SK-N-SH (cell line): ENCODE results near the gene FAM149A. TPM values are rescaled to one million over a fixed set of nuclear protein-coding genes. Genes with fewer than 3 reads are reported as not detected.

Experiments
- CTCF ChIA-PET: fragments of 300-600, 350-600 bp; formaldehyde crosslinking; extraction: SDS; loops from one replicate; lab custom pipeline; 2021; lab: Yijun Ruan, JAX
- POLR2A ChIA-PET: fragments of 350-600 bp; sonication (Branson Sonifier 250); formaldehyde crosslinking; extraction: SDS; loops from one replicate; lab custom pipeline; 2020; ENCODE audit warnings: antibody characterized with exemption, inconsistent platforms; lab: Yijun Ruan, JAX
- DNase-seq: peaks from one replicate; pipeline ENCODE4 v3.0.0; 2012
- H2AFZ ChIP-seq: fragments of 200-600 bp; sonication (generic); 2 replicates; pipeline ENCODE4 v1.8.1; 2016; ENCODE audit warnings: antibody characterized with exemption, mild to moderate bottlenecking, low read depth
- H3F3A ChIP-seq: fragments of 200-600 bp; sonication (generic); replicated peaks from 2 replicates; pipeline ENCODE3; 2016; ENCODE audit warnings: antibody characterized with exemption, mild to moderate bottlenecking; ENCODE audit not compliant: insufficient read depth
- H3K27ac ChIP-seq, 2 experiments: fragments of 200-500 bp in 1 of 2; fragments of 200-600 bp in 1 of 2; sonication (Bioruptor generic) in 1 of 2; sonication (generic), shearing (Covaris generic) in 1 of 2; 2 replicates each; pipeline versions ENCODE4 v1.5.1 to v1.6.1; 2014 to 2016; ENCODE audit warnings: low read depth in 2 of 2, inconsistent platforms in 1 of 2, low read length in 1 of 2, mild to moderate bottlenecking in 1 of 2, mixed read lengths in 1 of 2
- H3K27me3 ChIP-seq: fragments of 200-600 bp; sonication (generic), shearing (Covaris generic); 2 replicates; pipeline ENCODE4 v1.6.1; 2016; ENCODE audit warnings: mixed run types; ENCODE audit not compliant: insufficient read depth
- H3K36me3 ChIP-seq, 2 experiments: fragments of 200-500 bp in 1 of 2; fragments of 200-600 bp in 1 of 2; sonication (Bioruptor generic) in 1 of 2; sonication (generic) in 1 of 2; replicated peaks in 1 of 2; 2 replicates each; pipeline versions ENCODE3 to v1.5.1; 2014 to 2016; ENCODE audit warnings: low read length in 1 of 2, mild to moderate bottlenecking in 1 of 2; ENCODE audit not compliant: insufficient read depth in 2 of 2, control insufficient read depth in 1 of 2
- H3K4me1 ChIP-seq, 2 experiments: fragments of 200-500 bp in 1 of 2; fragments of 200-600 bp in 1 of 2; sonication (Bioruptor generic) in 1 of 2; sonication (generic), shearing (Covaris generic) in 1 of 2; 2 replicates each; pipeline versions ENCODE4 v1.5.1 to v1.6.1; 2014 to 2016; ENCODE audit warnings: low read depth in 1 of 2, low read length in 1 of 2, mixed run types in 1 of 2; ENCODE audit not compliant: insufficient read depth in 2 of 2, control insufficient read depth in 1 of 2
- H3K4me2 ChIP-seq: fragments of 200-600 bp; sonication (generic), shearing (Covaris generic); 2 replicates; pipeline ENCODE4 v1.6.1; 2017; ENCODE audit warnings: mixed run types
- H3K4me3 ChIP-seq, 2 experiments: fragments of 200-500 bp in 1 of 2; fragments of 200-600 bp in 1 of 2; sonication (Bioruptor generic) in 1 of 2; sonication (generic), shearing (Covaris generic) in 1 of 2; 2 replicates each; pipeline versions ENCODE4 v1.5.1 to v1.8.1; 2014 to 2016; ENCODE audit warnings: low read depth in 2 of 2, inconsistent platforms in 1 of 2, low read length in 1 of 2, mild to moderate bottlenecking in 1 of 2, mixed read lengths in 1 of 2, moderate library complexity in 1 of 2
- H3K79me2 ChIP-seq: fragments of 200-600 bp; sonication (generic); 2 replicates; pipeline ENCODE4 v1.8.1; 2017; ENCODE audit warnings: mild to moderate bottlenecking; ENCODE audit not compliant: insufficient read depth
- H3K9ac ChIP-seq: fragments of 200-600 bp; sonication (generic); 2 replicates; pipeline ENCODE4 v1.6.1; 2017; ENCODE audit warnings: mixed run types
- H3K9me2 ChIP-seq: fragments of 200-600 bp; sonication (generic); 2 replicates; pipeline ENCODE4 v1.6.1; 2017; ENCODE audit warnings: mixed run types
- H3K9me3 ChIP-seq: fragments of 200-600 bp; sonication (generic); 2 replicates; pipeline ENCODE4 v1.6.1; 2017; ENCODE audit warnings: mixed run types, mild to moderate bottlenecking, moderate library complexity
- H4K20me1 ChIP-seq: fragments of 200-600 bp; sonication (generic); 2 replicates; pipeline ENCODE4 v1.6.1; 2017; ENCODE audit warnings: mild to moderate bottlenecking, mixed run types; ENCODE audit not compliant: insufficient read depth
- CHD2 ChIP-seq: fragments of 150-350 bp; IDR thresholded peaks from 2 replicates; pipeline ENCODE4 v1.6.1; 2018; ENCODE audit warnings: low read length; ENCODE audit not compliant: partially characterized antibody
- EZH2phosphoT487 ChIP-seq: fragments of 200-600 bp; sonication (generic); IDR thresholded peaks from 2 replicates; pipeline ENCODE4 v1.6.1; 2017; ENCODE audit warnings: low read depth, mixed run types, mild to moderate bottlenecking, antibody characterized with exemption, moderate library complexity, borderline replicate concordance
- FOXJ3 ChIP-seq: sonication (generic); formaldehyde crosslinking; IDR thresholded peaks from 2 replicates; pipeline ENCODE4 v1.5.1; 2020; ENCODE audit warnings: mild to moderate bottlenecking, missing genetic modification reagents
- FOXM1 ChIP-seq: IDR thresholded peaks from 2 replicates; pipeline ENCODE4 v1.4.0; 2012; ENCODE audit warnings: low read depth, mild to moderate bottlenecking
- GATA2 ChIP-seq: sonication (generic); formaldehyde crosslinking; IDR thresholded peaks from 2 replicates; pipeline ENCODE4 v1.5.0; 2020; ENCODE audit warnings: mild to moderate bottlenecking, missing genetic modification reagents
- MEF2A ChIP-seq: IDR thresholded peaks from 2 replicates; pipeline ENCODE4 v1.4.0; 2012; ENCODE audit warnings: low read depth, borderline replicate concordance
- NFIC ChIP-seq: IDR thresholded peaks from 2 replicates; pipeline ENCODE4 v1.4.0; 2012; ENCODE audit warnings: borderline replicate concordance
- RAD21 ChIP-seq: IDR thresholded peaks from 2 replicates; pipeline ENCODE4 v1.6.1; 2012; ENCODE audit warnings: mild to moderate bottlenecking, low read length
- RXRA ChIP-seq: IDR thresholded peaks from 2 replicates; pipeline ENCODE4 v1.4.0; 2012; ENCODE audit warnings: low read depth, mild to moderate bottlenecking, borderline replicate concordance
- SMC3 ChIP-seq: IDR thresholded peaks from 2 replicates; pipeline ENCODE4 v1.6.1; 2012; ENCODE audit warnings: low read depth, low read length, improper control_type of control experiment
- TAF1 ChIP-seq: IDR thresholded peaks from 2 replicates; pipeline ENCODE4 v1.6.1; 2012; ENCODE audit warnings: low read depth, mild to moderate bottlenecking, low read length, moderate library complexity, borderline replicate concordance
- TCF12 ChIP-seq: IDR thresholded peaks from 2 replicates; pipeline ENCODE4 v1.4.0; 2012
- YY1 ChIP-seq: IDR thresholded peaks from 2 replicates; pipeline ENCODE4 v1.4.0; 2012; ENCODE audit warnings: low read depth, mild to moderate bottlenecking
- WGBS: methylation state at CpG from one replicate; pipeline ENCODE4 v1.1.6; 2017; ENCODE audit warnings: low lambda C conversion rate; 5-methylcytosine and 5-hydroxymethylcytosine counted together
- polyA plus RNA-seq, 3 experiments: library from polyadenylated mRNA; depleted of rRNA; stranded (reverse); fragments of >200 nt; gene quantifications; 2 replicates each; pipeline ENCODE4 v1.2.3, GENCODE V29; 2012
- TF ChIP-seq, protein P1 (sequence below): fragments of 150-350 bp; IDR thresholded peaks from 2 replicates; pipeline ENCODE4 v1.6.1; 2017; ENCODE audit warnings: antibody characterized with exemption, low read length, low read depth, borderline replicate concordance
- TF ChIP-seq, protein P2 (sequence below): IDR thresholded peaks from 2 replicates; pipeline ENCODE4 v1.4.0; 2012; ENCODE audit warnings: low read depth, borderline replicate concordance
- TF ChIP-seq, protein P3 (sequence below): fragments of 200-600 bp; sonication (generic); IDR thresholded peaks from 2 replicates; pipeline ENCODE4 v1.6.1; 2017; ENCODE audit warnings: antibody characterized with exemption, mild to moderate bottlenecking, moderate library complexity
- TF ChIP-seq, protein P4 (sequence below): IDR thresholded peaks from 2 replicates; pipeline ENCODE4; 2012

The FAM149A gene
- polyA plus RNA-seq, 1 of the 3 experiments (the other 2 are of a cell fraction): 0.38 TPM

DNA sequence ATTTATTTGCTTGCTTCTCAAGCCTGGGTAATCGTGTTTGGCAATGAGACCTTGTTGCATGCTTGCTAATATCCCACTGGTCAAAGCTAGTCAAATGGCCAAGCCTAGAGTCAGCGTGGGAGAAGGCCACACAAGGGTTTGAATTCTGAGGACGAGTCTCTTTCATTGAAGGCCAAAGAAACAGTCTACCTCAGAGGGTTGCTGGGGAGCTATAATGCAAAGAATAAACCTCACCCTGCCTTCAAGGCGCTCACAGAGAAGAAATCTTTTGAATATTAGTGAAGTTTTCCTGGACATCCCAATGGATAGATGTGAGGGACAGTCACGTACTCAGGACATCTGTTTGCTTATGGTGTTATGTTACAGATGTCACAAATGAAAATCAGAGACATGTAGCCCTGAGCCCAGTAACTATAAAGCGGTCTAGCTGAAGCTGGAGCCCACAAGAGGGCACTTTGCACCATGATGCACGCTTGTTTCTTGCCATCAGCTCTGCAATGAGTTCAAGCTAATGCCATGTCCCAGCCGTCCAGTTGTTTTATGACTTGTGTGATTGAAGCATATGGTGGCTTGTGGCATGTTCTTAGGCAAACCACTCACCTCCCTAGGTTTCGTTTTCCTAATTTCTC is 36.6 kb upstream of the FAM149A start:
- H4K20me1 ChIP-seq: no peaks in the 10 kb centered on the region
- no peaks in the 10 kb centered on the region for H3K27me3 ChIP-seq
- H3K79me2 ChIP-seq: no peaks in the 10 kb centered on the region
- no peaks in the 10 kb centered on the region for H3K36me3 ChIP-seq
- H3K4me2 ChIP-seq: peak overlapping the region; percentile 68; the same call in 1 of the 2 replicates
- no peak overlapping the region; a peak in 1 of 4 replicates for H3K4me3 ChIP-seq
- H3K9me3 ChIP-seq: no peaks in the 10 kb centered on the region
- DNase-seq: peak; percentile 31
- no peaks in the 10 kb centered on the region for H3K9me2 ChIP-seq
- POLR2A ChIA-PET: no interaction called here
- no peak overlapping the region for H3K9ac ChIP-seq
- TF ChIP-seq RAD21: peak; percentile 63
- TF ChIP-seq, protein P1, sequence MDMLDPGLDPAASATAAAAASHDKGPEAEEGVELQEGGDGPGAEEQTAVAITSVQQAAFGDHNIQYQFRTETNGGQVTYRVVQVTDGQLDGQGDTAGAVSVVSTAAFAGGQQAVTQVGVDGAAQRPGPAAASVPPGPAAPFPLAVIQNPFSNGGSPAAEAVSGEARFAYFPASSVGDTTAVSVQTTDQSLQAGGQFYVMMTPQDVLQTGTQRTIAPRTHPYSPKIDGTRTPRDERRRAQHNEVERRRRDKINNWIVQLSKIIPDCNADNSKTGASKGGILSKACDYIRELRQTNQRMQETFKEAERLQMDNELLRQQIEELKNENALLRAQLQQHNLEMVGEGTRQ: no peak
- TF ChIP-seq MEF2A: no peak
- TF ChIP-seq, protein P2, sequence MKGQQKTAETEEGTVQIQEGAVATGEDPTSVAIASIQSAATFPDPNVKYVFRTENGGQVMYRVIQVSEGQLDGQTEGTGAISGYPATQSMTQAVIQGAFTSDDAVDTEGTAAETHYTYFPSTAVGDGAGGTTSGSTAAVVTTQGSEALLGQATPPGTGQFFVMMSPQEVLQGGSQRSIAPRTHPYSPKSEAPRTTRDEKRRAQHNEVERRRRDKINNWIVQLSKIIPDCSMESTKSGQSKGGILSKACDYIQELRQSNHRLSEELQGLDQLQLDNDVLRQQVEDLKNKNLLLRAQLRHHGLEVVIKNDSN: no peak
- peak; percentile 36; the same call in 1 of the 2 replicates for TF ChIP-seq SMC3
- no peak for TF ChIP-seq NFIC
- no peak for TF ChIP-seq CHD2
- TF ChIP-seq RXRA: no peak
- TF ChIP-seq, protein P3, sequence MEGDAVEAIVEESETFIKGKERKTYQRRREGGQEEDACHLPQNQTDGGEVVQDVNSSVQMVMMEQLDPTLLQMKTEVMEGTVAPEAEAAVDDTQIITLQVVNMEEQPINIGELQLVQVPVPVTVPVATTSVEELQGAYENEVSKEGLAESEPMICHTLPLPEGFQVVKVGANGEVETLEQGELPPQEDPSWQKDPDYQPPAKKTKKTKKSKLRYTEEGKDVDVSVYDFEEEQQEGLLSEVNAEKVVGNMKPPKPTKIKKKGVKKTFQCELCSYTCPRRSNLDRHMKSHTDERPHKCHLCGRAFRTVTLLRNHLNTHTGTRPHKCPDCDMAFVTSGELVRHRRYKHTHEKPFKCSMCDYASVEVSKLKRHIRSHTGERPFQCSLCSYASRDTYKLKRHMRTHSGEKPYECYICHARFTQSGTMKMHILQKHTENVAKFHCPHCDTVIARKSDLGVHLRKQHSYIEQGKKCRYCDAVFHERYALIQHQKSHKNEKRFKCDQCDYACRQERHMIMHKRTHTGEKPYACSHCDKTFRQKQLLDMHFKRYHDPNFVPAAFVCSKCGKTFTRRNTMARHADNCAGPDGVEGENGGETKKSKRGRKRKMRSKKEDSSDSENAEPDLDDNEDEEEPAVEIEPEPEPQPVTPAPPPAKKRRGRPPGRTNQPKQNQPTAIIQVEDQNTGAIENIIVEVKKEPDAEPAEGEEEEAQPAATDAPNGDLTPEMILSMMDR: peak; percentile 28; the same call in 1 of the 2 replicates
- CTCF ChIA-PET: interaction anchor here (1.0 to 4.8 kb wide), 7 partner anchors 11 to 519 kb away, joined by 3 to 28 read pairs (median 4); no protein-coding TSS in a partner anchor
- H3F3A ChIP-seq: no peaks in the 10 kb centered on the region
- peaks cover 2 to 6% of the 10 kb centered on the region in 2 experiments; a peak in 2 of 4 replicates for H3K4me1 ChIP-seq
- H2AFZ ChIP-seq: no peak overlapping the region
- no peak overlapping the region for H3K27ac ChIP-seq
- 56% methylated on average over 8 of the region's 9 CpGs for WGBS

DNA sequence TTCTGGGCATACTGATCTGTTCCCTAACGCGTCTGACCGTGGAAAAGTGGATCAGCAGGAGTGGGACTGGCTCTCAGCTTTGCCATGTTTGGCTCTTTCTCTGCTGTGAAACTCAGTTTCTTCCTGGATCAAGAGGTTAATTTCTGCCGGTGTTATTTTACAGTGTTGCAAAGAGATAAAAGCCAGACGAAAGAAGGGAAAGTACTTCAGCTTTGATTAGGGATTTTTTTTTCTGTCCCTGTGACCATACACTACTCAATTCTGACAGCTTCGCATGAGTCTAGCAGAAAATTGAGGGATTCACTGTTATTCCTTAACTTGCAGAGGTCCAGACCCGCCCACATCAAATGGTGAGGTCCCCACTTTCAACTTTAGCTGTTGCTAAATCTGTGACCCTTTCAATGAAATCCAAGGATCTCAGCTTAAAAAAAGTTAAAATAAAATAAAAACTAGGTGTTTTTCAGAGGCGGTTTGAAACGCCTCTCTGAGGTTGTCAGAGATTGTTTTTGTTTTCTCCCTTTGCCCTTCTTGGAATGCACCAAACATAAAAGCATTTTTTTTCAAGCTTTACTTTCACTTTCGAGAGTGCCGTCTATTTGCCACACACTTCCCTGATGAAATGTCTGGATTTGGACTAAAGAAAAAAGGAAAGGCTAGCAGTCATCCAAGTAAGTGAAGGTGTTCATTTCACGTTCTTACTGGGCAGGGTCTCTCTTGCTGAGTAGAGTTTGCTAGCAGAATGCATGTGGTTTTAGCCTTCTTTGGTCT is 35.7 kb upstream of the FAM149A start, which contains the start of gene TLR3:
Gene TLR3, plus strand, starts transcription at position 576 of the 768 bp plus-strand sequence. CDS start 7,464 bp downstream, outside the sequence.
- ChIA-PET POLR2A (no interaction called here), CTCF (interaction anchor here (1.0 to 4.8 kb wide), 7 partner anchors 10 to 518 kb away, joined by 3 to 28 read pairs (median 4); no protein-coding TSS in a partner anchor)
- Histone ChIP-seq H3K4me2 (peak within 1 kb of the TSS; percentile 68), H3K9me2 (no peaks in the 10 kb centered on the region), H3K9ac (no peak within 1 kb of the TSS), H3K4me3 (peak within 1 kb of the TSS; percentile 35 to 52; a peak in 3 of 4 replicates), H3K9me3 (no peaks in the 10 kb centered on the region), H2AFZ (peak within 1 kb of the TSS; percentile 90), H4K20me1 (no peaks in the 10 kb centered on the region), H3K79me2 (no peaks in the 10 kb centered on the region), H3K27ac (no peak within 1 kb of the TSS), H3F3A (no peaks in the 10 kb centered on the region), H3K4me1 (peaks cover 2 to 6% of the 10 kb centered on the region in 2 experiments; a peak in 2 of 4 replicates), H3K36me3 (no peaks in the 10 kb centered on the region), H3K27me3 (no peaks in the 10 kb centered on the region)
- no peak for DNase-seq
- 62% methylated on average over 12 of the region's 12 CpGs for WGBS
- TF ChIP-seq, protein P4, sequence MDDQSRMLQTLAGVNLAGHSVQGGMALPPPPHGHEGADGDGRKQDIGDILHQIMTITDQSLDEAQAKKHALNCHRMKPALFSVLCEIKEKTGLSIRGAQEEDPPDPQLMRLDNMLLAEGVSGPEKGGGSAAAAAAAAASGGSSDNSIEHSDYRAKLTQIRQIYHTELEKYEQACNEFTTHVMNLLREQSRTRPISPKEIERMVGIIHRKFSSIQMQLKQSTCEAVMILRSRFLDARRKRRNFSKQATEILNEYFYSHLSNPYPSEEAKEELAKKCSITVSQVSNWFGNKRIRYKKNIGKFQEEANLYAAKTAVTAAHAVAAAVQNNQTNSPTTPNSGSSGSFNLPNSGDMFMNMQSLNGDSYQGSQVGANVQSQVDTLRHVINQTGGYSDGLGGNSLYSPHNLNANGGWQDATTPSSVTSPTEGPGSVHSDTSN: no peak
- TF ChIP-seq, protein P1: no peak
- TF ChIP-seq CHD2: no peak
- no peak for TF ChIP-seq FOXJ3 (CRISPR knock-in tag)
- no peak for TF ChIP-seq FOXM1
- TF ChIP-seq YY1: no peak
- TF ChIP-seq EZH2phosphoT487: no peak
- TF ChIP-seq TAF1: no peak
- TF ChIP-seq GATA2 (CRISPR knock-in tag): no peak
- TF ChIP-seq, protein P2: no peak
- TF ChIP-seq TCF12: no peak
